Neuron (in vitro differentiated cells): Measurements from ENCODE around the gene TRIO.

Experiments
- H2AFZ ChIP-seq: one replicate; pipeline ENCODE4 v1.6.1; 2013; ENCODE audit warnings: low read depth, mild to moderate bottlenecking, inconsistent platforms, low read length, moderate library complexity
- H3K27me3 ChIP-seq: one replicate; pipeline ENCODE4 v1.6.1; 2013; ENCODE audit warnings: low read length; ENCODE audit not compliant: insufficient read depth
- H3K36me3 ChIP-seq: one replicate; pipeline ENCODE4 v1.6.1; 2013; ENCODE audit warnings: low read length; ENCODE audit not compliant: insufficient read depth
- H3K4me1 ChIP-seq: one replicate; pipeline ENCODE4 v1.6.1; 2013; ENCODE audit warnings: low read length; ENCODE audit not compliant: insufficient read depth
- H3K4me3 ChIP-seq: 2 replicates; pipeline ENCODE4 v1.5.1; 2013; ENCODE audit warnings: mild to moderate bottlenecking, low read length, moderate library complexity
- H3K9me3 ChIP-seq: one replicate; pipeline ENCODE4 v1.6.1; 2013; ENCODE audit warnings: low read length

Gene TRIO

GRCh38 chr5:14512574-14512973 is 369.4 kb downstream of the TRIO start:
- peaks cover 14% of the 10 kb centered on the region for H3K36me3 ChIP-seq
- H2AFZ ChIP-seq, result no peak overlapping the region
- H3K4me1 ChIP-seq, result no peaks in the 10 kb centered on the region
- H3K27me3 ChIP-seq, result no peaks in the 10 kb centered on the region
- H3K9me3 ChIP-seq, result no peaks in the 10 kb centered on the region
- H3K4me3 ChIP-seq, result no peak overlapping the region

- no peaks in the 10 kb centered on the region for H3K4me1 ChIP-seq
- H3K9me3 ChIP-seq, result no peaks in the 10 kb centered on the region
- H3K27me3 ChIP-seq, result no peaks in the 10 kb centered on the region
- no peak overlapping the region for H2AFZ ChIP-seq
- H3K36me3 ChIP-seq, result peaks cover 7% of the 10 kb centered on the region
- no peak overlapping the region for H3K4me3 ChIP-seq
Measured at GRCh38 chr5:14513266-14513665, 370.1 kb downstream of the TRIO start.

GRCh38 chr5:14516901-14517300 is 373.8 kb downstream of the TRIO start:
- no peaks in the 10 kb centered on the region for H3K36me3 ChIP-seq
- H3K27me3 ChIP-seq, result no peaks in the 10 kb centered on the region
- no peak overlapping the region for H2AFZ ChIP-seq
- no peak overlapping the region for H3K4me3 ChIP-seq
- H3K4me1 ChIP-seq, result no peaks in the 10 kb centered on the region
- no peaks in the 10 kb centered on the region for H3K9me3 ChIP-seq

GRCh38 chr5:14518638-14519037 is 375.5 kb downstream of the TRIO start:
- Histone ChIP-seq H3K36me3 (no peaks in the 10 kb centered on the region), H2AFZ (no peak overlapping the region), H3K4me3 (no peak overlapping the region), H3K27me3 (no peaks in the 10 kb centered on the region), H3K9me3 (no peaks in the 10 kb centered on the region), H3K4me1 (no peaks in the 10 kb centered on the region)

- Histone ChIP-seq H3K4me1 (no peaks in the 10 kb centered on the region), H3K9me3 (no peaks in the 10 kb centered on the region), H3K36me3 (no peaks in the 10 kb centered on the region), H2AFZ (no peak overlapping the region), H3K27me3 (no peaks in the 10 kb centered on the region), H3K4me3 (no peak overlapping the region)
Measured at GRCh38 chr5:14521748-14522147, 378.6 kb downstream of the TRIO start.

GRCh38 chr5:14522721-14523120 is 379.6 kb downstream of the TRIO start:
- H2AFZ ChIP-seq, result no peak overlapping the region
- H3K9me3 ChIP-seq, result no peaks in the 10 kb centered on the region
- H3K27me3 ChIP-seq, result no peaks in the 10 kb centered on the region
- H3K4me3 ChIP-seq, result no peak overlapping the region
- H3K4me1 ChIP-seq, result no peaks in the 10 kb centered on the region
- H3K36me3 ChIP-seq, result no peaks in the 10 kb centered on the region

- no peak overlapping the region for H3K4me3 ChIP-seq
- H3K36me3 ChIP-seq, result no peaks in the 10 kb centered on the region
- no peaks in the 10 kb centered on the region for H3K9me3 ChIP-seq
- no peaks in the 10 kb centered on the region for H3K27me3 ChIP-seq
- H3K4me1 ChIP-seq, result no peaks in the 10 kb centered on the region
- H2AFZ ChIP-seq, result no peak overlapping the region
Measured at GRCh38 chr5:14523243-14524034, 380.3 kb downstream of the TRIO start.

- Histone ChIP-seq H3K36me3 (no peaks in the 10 kb centered on the region), H2AFZ (no peak overlapping the region), H3K27me3 (no peaks in the 10 kb centered on the region), H3K9me3 (no peaks in the 10 kb centered on the region), H3K4me3 (no peak overlapping the region), H3K4me1 (no peaks in the 10 kb centered on the region)
Measured at GRCh38 chr5:14525397-14525796, 382.3 kb downstream of the TRIO start.

GRCh38 chr5:14526493-14526892 is 383.4 kb downstream of the TRIO start:
- H3K9me3 ChIP-seq, result no peaks in the 10 kb centered on the region
- H3K27me3 ChIP-seq, result no peaks in the 10 kb centered on the region
- no peaks in the 10 kb centered on the region for H3K4me1 ChIP-seq
- H3K36me3 ChIP-seq, result no peaks in the 10 kb centered on the region
- no peak overlapping the region for H2AFZ ChIP-seq
- H3K4me3 ChIP-seq, result no peak overlapping the region

GRCh38 chr5:14528115-14528514 is 385.0 kb downstream of the TRIO start:
- Histone ChIP-seq H3K36me3 (no peaks in the 10 kb centered on the region), H3K4me3 (no peak overlapping the region), H3K9me3 (peaks cover 1% of the 10 kb centered on the region), H2AFZ (no peak overlapping the region), H3K27me3 (no peaks in the 10 kb centered on the region), H3K4me1 (no peaks in the 10 kb centered on the region)

- Histone ChIP-seq H3K4me1 (no peaks in the 10 kb centered on the region), H3K27me3 (no peaks in the 10 kb centered on the region), H3K9me3 (peaks cover 1% of the 10 kb centered on the region), H3K4me3 (no peak overlapping the region), H2AFZ (no peak overlapping the region), H3K36me3 (no peaks in the 10 kb centered on the region)
Measured at GRCh38 chr5:14528926-14529325, 385.8 kb downstream of the TRIO start.

GRCh38 chr5:14531668-14532067 is 388.5 kb downstream of the TRIO start:
- no peak overlapping the region for H2AFZ ChIP-seq
- H3K4me3 ChIP-seq, result no peak overlapping the region
- H3K36me3 ChIP-seq, result no peaks in the 10 kb centered on the region
- H3K27me3 ChIP-seq, result no peaks in the 10 kb centered on the region
- no peaks in the 10 kb centered on the region for H3K4me1 ChIP-seq
- peaks cover 1% of the 10 kb centered on the region for H3K9me3 ChIP-seq

- Histone ChIP-seq H3K4me3 (no peak overlapping the region), H3K36me3 (no peaks in the 10 kb centered on the region), H3K27me3 (no peaks in the 10 kb centered on the region), H3K4me1 (no peaks in the 10 kb centered on the region), H3K9me3 (peaks cover 1% of the 10 kb centered on the region), H2AFZ (no peak overlapping the region)
Measured at GRCh38 chr5:14532180-14532579, 389.0 kb downstream of the TRIO start.

GRCh38 chr5:14534773-14535172 is 391.6 kb downstream of the TRIO start:
- no peaks in the 10 kb centered on the region for H3K36me3 ChIP-seq
- H2AFZ ChIP-seq, result no peak overlapping the region
- H3K27me3 ChIP-seq, result no peaks in the 10 kb centered on the region
- H3K9me3 ChIP-seq, result peaks cover 1% of the 10 kb centered on the region
- no peak overlapping the region for H3K4me3 ChIP-seq
- H3K4me1 ChIP-seq, result no peaks in the 10 kb centered on the region
